GM19099 (cell line): ENCODE data around the gene OR9K2.

Experiments
- POLR2A ChIP-seq: IDR thresholded peaks from 3 replicates; pipeline ENCODE4 v1.6.1; 2011; ENCODE audit warnings: low read depth; ENCODE audit not compliant: insufficient read length; ENCODE audit errors: extremely low read depth

Gene OR9K2, protein sequence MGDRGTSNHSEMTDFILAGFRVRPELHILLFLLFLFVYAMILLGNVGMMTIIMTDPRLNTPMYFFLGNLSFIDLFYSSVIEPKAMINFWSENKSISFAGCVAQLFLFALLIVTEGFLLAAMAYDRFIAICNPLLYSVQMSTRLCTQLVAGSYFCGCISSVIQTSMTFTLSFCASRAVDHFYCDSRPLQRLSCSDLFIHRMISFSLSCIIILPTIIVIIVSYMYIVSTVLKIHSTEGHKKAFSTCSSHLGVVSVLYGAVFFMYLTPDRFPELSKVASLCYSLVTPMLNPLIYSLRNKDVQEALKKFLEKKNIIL

DNA sequence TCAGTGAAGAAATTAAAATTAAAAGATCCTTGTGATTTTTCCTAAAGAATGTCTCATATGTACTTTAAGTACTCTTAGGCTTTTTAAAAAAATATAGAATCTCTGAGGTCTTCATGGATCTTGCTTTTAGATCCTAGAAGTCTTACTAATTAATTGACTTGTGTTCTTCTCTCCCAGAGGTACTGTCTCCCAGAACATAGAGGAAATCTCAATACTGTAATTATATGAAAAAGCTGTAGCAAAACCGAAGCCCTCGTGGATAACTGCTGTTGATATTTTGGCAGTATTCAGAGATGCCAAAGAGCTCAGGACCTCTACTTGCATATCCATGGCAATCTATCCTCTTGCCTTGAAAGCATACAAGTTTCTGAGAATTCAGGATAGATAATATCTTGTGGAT lies at the start of gene OR9K2:
Gene OR9K2, plus strand, starts transcription at position 301 of the 400 bp plus-strand sequence. CDS start 3,429 bp downstream, outside the sequence.
- no peak for TF ChIP-seq POLR2A

DNA sequence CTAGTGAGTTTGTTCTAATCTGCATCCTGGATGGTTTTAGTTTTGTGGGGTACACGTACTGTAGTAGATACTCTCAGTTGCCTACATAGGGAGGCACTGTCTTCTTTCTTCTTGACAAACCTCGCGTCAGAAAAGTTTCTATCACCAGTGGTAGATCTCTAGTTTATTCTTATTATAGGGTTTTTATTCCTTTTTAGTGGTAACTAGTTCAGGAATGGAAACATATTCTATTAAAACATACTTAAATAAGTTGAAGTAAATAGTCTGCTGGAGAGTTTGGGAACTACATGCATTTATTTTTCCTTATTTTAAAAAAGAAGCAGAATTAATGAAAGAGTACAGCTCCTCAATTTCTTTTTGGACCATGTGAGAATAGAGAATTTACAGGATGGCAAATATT lies 33.6 kb upstream of the OR9K2 start:
- TF ChIP-seq POLR2A: no peak

DNA sequence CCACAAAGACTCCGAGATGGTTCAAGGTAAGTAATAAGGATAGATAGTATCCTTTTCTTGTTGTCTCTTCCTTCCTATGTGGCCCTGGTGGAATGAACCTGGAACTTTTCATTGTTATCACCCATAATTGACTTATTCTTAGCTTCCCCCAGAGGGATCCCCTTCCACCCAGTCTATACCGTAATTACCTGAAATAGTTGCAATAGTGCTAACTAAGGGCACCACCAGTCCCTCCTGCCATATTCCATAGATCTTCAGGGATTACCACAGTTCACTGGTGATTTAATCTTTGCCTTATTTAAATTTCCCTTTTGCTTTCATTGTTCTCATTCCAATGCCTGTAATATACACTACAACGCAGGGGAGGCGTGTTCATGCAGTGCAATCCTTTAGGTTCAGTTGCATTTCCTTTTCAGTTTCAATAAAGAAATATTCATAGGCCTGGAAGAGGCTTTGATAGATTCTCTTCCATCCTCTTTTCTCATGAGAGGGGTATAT lies 13.8 kb upstream of the OR9K2 start:
- TF ChIP-seq POLR2A: no peak

DNA sequence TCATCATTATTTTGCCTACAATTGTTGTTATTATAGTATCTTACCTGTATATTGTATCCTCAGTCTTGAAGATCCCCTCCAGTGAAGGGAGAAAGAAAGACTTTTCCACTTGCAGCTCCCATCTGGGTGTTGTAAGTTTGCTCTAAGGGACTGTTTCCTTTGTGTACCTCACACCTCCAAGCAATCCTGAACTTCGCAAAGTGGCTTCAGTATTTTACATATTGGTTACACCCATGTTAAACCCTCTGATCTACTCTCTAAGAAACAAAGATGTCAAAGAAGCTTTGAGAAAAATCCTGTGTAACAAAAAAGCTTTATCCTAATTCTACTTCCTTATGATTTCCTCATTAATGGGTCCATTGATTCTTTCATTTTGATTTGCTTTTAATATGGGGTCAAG lies 10.1 kb upstream of the OR9K2 start:
- TF ChIP-seq POLR2A: no peak

DNA sequence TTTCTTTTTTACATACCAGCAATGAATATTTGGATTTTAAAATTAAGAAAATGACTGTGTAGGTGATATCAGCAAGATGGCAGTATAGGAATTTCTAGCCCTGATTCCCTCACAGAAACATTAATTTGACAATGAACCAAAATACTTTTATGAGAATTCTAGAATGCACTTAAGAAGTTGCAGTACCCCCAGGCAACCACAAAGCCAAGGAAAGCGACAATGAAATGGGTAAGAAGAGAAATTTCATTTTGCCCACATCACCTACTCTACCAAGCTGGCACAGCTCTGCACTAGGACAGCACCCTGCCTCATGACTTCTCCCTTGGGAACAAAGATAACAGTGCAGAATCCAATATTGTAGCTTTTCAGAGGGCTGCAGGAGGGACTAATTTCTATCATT lies 6.6 kb downstream of the OR9K2 start:
- no peak for TF ChIP-seq POLR2A

DNA sequence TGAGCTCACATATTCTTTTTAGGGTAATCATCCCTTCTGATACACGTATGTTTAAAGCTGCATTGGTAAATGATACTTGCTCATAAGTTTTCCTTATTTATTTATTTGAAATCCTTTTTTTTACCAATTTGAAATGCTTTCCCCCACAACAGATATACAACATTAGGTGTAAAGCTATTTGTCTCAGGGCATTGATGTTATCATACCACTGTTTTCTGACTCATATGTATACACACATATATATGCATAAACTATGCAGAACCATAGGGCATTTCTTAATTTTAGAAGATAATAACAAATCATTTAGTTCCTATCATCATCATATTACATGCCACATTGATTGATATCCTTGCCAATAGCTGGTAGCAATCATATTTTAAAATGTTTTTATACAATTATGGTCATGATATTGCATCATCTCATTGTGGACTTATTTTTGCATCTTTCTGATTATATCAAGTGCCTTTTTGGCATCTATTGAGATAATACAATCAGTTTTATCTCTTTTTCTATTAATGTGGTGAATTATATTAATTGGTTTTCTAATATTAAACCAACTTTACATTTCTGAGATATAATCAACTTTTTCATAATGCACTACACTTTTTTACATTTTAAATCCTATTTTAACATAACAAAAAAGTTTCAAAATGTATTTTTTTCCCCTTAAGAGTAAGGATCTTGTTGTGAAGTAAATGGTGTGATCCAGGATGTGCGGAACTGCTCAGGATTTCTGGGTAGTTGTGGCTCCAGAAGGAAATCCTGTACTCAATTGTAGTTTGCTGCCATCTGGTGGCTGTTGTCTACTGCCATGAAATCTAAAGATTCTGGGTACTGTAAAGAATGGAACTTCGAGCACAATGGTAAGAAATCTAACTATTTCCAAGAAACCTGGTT lies 16.7 kb downstream of the OR9K2 start:
- no peak for TF ChIP-seq POLR2A

DNA sequence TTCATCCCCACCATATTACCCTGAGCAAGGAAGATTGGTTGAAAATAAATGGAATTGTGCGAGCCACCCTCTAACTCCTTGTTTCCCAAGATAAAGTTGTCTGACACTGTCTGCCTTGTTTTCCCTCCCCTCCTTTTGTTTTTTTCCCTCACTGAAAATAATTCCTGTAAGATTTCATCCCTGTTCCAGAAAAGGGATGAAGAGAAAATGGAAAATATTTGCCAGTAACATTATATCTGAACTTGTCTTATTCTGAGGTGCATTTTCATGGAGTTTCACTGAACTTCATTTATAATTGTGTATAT lies 17.3 kb downstream of the OR9K2 start:
- no peak for TF ChIP-seq POLR2A

DNA sequence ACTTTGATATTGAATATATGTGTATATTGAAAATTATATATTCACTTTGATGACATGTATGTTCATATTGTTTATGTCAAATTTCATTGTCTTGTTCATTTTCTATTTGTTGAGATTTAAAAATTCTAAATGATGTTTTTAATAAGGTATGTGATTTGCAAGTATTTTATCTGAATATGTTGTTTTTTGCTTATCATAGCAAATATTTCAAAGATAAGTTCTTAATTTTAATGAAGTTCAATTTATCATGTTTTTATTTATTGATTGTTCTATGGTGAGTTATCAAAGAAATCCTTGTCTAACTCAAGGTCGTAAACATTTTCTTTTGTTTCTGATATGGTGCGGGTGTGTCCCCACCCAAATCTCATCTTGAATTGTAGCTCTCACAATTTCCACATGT lies 45.2 kb downstream of the OR9K2 start:
- TF ChIP-seq POLR2A: no peak

DNA sequence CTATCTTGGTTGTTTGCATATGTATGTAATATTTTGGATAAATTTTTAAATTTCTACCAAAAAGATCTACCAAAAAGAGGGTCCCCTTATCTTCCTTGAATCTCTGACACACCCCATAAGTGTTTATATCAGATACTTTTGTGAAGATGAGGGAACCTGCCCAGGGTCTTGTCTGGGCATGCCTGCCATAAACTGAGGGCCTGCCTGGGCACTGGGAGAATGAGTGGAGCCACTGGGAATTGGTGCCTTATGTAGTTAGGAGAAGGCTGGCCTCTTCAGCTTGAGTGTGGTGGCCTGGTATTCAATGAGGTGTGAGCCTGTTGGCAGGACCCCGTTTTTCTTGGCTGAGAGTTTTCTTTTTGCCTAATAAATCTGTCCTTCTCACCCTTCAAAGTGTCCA lies 46.5 kb downstream of the OR9K2 start:
- no peak for TF ChIP-seq POLR2A

DNA sequence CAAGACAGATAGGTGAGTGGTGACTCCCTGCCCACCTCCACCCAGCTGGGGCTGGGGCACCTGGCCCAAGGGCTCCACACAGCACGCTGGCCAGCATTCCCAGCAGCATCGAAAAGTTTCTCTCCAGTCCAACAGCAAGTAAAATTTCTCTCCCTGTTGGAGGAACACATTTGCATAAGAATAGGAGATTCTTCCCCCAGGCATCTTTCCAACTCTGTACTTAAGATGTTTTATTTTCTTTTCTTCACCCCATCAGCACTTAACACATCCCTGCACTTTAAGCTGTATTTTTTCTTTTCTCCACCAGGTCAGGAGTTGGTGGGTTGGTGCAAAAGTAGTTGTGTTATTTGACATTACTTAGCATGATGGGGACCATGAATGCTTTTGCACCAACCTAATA lies 47.2 kb downstream of the OR9K2 start:
- no peak for TF ChIP-seq POLR2A
